ENCODE results near the gene PRLHR.
"Not testable (repeated sequence)": the region's sequence is repeated elsewhere in the genome, so short reads cannot be mapped to it uniquely, and the experiment has no call there.

PRLHR gene

DNA sequence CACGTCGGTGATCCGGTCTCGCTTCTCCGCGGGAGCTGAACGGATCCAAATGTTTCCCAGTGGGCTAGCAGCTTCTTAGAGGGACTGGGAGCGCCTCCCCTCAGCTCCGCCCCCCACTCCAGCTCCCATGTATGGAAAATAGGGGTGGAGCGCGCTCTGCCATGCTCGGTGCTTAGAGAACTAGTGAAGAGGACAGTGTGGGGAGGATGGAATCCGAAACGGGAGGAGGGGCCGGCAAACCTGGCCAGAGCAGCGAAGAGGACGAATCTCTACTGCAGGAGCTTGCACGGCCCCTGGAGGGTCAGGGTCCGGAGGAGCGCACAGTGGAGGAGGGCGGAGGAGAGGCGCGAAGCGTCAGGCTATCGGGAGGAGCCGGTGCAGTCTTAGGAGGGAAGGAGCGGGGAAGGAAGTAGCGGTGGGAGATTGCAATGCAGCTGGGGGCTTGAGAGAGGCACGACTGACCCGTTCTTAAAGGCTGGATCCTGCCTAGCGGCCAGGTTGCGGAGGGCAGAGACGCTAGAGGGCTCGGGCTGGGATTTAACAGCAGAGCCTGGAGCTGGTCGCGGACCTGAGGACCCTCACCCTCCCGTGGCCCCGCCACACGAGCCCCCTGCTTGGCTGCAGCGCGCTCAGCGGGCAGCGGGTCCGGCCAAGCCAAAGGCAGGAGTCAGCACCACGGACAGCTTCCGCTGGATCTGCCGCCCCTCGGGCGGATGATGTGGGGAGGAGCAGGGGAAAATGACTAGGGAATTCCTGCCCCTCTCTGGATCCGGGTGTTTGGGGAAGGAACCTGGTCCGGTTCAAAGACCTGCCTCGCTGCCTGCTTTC is at the start of gene PRLHR:
PRLHR (minus strand) TSS at position 51 of the 828 bp plus-strand sequence. CDS start 404 bp downstream, outside the sequence.
- DNase-seq (ENCODE audit: low spot score): no peak

DNA sequence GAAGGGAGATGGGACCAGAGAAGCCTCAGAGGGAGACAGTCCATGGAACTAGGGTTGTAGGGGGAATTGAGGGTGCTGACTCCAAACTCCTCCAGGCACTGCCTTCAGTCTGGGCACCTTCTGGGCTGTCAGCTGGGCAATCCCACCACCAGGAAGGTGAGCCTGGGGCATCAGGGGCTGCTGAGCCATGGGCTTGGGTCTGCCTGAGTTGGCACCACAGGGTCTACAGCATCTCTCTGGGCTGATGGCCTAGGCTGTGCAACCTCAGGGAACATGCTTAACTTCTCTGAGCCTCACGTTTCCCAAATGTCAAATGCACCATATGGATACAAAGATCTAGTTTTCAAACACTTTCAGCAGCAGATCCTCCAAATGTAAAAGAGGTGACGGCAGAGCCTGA is 46.8 kb upstream of the PRLHR start:
- no peak for DNase-seq (ENCODE audit: low spot score)

DNA sequence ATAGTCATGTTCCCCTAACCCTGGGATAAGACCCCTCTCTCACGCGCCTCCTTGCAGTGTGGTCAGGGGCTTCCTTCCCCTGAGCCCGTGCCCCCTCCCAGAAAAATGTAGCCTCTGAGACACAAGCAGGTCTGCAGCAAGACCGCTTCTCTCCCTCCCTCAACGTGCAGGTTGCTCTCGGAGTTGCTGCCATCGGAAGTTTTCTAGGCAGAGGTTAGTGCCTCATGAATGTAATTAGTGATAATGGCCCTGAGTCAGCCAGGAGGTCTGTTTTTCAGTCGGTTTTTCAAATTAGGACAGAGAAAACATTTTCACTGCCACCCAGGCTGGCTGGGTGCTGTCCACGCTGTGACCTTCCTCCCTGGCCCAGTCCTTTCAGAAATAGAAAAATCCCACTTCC is 43.2 kb upstream of the PRLHR start:
- DNase-seq (ENCODE audit: low spot score): no peak

DNA sequence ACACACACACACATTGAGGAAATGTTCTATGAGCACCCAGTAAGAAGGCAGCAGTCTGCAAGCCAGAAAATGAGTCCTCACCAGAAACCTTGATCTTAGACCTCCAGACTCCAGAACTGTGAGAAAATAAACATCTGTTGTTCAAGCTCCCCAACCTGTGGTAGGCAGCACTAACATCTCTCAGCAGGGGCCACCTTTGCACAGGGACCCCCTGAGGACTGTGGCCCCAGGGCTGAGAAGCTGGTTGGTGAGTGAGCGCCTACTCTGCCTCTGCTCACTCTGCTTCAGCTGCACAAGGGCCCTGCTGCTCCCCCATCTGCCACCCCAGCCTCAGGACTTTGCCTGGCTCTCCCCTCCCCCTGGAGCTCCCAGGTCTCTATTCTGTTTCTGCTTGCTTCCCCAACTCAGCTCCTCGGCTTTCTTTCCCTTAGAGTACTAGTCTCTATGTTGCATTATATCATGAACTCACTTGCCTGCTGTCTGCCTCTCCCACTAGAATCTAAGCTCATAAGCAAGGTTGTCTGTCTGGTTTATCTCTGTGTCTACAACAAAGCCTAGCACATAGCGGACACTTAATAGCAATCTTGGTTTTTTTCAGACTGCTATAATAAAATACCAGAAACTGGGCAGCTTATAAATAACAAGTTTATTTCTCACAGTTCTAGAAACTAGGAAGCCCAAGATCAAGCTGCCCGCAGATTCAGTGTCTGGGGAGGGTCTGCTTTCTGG is 40.4 kb upstream of the PRLHR start:
- no peak for DNase-seq (ENCODE audit: low spot score)

DNA sequence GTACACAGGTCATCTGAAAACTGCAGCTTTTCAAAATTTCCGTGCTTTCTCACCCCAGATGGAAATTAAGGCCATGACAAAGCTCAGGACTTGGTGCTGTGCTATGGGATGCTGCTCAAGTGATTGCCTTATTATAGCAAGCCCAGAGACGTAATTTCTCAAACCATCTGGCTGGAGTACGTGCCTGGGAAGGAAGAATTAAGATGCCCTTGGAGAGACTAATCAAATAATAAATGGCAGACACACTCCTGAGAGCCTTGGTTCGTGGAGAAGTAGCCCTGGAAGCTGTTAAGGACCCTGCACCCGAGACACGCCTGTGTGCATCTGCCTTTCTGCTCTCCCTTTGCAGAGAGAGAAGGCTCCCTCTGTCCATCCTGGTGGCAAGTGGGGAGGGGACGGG is 38.3 kb upstream of the PRLHR start:
- no peak for DNase-seq (ENCODE audit: low spot score)

DNA sequence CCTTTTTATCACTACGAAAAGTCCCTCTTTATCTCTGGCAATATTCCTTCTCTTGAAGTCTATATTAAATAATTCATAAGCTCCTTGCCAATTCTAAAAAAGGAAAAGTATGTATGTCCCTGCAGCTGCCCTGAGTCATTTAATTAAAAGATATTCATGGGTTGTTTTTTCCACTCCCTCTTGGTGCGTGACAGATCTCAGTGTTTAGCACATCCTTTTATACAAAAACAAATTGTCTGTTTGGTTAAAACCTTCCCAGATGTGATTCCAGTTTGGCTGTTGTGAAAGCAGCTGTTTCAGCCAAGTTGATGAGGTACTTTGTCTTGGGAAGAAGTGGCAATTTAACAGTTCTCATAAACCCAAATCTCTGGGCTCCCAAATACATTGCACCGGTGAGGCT is 33.8 kb upstream of the PRLHR start:
- no peak for DNase-seq (ENCODE audit: low spot score)

DNA sequence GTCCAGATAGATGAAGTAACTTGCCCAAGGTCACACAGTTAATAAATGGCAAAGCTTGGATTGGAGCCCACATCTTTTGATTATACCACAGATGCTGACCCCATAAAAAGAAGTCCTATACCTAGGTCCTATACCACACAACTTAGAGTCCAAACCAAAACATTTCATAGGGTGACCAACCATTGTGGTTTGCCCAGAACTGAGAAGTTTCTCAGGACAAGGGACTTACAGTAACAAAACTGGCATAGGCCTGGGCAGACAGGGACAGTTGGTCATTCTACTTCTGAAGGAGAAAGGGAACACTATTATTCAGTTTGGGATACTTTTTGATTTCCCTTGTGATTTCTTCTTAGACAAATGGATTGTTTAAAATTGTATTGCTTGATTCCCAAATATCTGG is 32.9 kb upstream of the PRLHR start:
- no peak for DNase-seq (ENCODE audit: low spot score)

DNA sequence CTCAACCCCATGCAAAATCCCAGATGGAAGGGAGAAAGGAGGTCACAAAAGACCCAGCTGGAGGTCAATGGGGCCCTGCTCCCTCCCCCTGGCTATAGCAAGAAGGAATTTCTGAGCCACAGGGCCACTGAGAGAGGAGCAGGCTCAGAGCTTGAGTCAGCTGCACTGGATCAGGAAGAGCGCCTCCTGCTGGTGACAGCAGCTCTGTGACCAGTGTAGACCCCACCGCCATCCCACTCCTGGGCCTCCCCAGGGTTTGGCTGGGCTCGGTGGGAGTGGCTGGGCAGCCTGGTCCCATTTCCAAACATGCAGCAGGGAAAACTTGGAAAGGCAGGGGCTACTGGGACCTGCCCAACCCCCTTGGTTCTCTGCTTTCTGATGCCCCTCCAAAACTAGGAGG is 31.5 kb upstream of the PRLHR start:
- peak; percentile 9 for DNase-seq (ENCODE audit: low spot score)

DNA sequence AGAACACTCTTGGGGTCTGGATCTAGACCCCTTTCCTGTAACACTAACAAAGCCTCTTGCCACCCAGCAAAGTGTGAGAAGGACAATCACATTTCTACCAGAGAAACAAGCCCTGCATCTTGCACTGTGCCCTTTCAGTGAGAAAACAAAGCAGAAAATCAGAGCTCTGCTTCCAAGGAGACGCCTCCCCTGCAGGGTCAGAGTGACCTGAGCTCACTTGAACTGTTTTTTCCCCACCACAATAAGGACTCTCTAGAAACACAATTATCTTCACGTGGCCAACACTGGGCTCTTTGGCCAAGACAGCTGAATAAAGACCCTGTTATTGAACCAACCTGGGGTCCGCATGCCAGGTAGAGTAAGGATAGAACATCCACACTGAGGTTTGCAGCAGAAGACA is 30.1 kb upstream of the PRLHR start:
- DNase-seq (ENCODE audit: low spot score): no peak

DNA sequence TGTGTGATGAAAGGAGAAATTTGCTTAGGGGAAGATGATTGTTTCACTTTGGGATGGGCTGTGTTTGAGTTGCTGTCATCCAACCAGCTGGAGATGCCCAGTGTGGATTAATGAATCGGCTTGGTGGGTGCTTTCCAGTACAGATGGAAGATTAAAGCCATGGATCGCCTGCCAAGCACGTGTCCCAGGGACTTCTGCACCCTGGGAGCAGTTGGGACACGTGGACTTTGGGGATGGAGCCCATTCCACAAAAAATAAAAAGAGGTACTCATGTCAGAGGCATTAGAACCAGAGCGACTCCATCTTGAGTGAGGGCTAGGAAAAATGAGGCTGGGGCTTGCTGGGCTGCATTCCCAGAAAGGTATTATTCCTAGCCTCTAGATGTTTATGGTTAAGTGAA is 29.3 kb upstream of the PRLHR start:
- no peak for DNase-seq (ENCODE audit: low spot score)

DNA sequence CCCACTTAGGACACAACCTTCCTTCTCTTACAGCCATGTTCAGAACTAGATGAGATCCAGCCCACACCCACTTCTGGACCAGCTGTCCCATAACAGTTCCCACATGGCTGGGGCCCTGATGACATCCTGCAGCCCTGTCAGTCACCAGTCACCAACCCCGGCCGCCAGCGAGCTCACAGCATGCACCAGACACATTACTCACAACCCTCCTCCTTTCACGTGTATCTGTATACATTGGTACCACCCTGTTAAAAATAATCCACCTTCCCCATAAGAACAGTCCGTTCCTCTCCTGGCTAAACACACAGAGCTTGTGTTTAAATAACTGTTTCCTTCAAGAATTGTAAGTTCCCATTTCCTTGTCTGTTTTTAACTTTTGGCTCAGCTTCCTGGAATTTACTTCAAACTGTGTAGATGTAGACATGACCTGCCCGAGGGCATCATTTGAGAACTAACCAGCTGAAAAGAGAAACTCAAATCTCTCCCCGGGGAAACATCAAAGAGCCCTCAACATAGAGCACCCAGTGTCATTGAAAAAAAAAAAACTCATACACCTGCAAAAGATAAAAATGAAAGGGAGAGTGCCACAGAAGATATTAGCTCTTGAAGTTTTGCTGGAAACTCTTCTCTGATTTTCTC is 26.0 kb upstream of the PRLHR start:
- no peak for DNase-seq (ENCODE audit: low spot score)

DNA sequence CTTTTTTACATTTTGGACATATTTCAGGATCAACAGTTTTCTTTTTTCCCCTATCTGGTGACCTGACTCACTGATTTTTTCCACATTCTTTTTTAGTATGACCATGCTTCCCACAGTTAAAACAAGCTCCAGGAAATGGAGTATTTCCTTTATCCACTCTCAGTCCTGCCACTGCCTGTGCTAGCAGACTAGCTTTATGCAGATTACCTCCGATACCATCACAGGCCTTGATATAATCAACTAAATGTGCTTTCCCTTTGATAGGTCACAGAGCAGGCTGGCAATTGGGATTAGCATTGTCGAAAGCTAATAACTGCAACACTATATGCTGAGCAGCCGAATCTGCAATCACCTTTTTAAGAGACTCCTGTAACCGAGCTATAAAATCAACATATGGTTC is 18.4 kb upstream of the PRLHR start:
- not testable (repeated sequence) for DNase-seq (ENCODE audit: low spot score)

DNA sequence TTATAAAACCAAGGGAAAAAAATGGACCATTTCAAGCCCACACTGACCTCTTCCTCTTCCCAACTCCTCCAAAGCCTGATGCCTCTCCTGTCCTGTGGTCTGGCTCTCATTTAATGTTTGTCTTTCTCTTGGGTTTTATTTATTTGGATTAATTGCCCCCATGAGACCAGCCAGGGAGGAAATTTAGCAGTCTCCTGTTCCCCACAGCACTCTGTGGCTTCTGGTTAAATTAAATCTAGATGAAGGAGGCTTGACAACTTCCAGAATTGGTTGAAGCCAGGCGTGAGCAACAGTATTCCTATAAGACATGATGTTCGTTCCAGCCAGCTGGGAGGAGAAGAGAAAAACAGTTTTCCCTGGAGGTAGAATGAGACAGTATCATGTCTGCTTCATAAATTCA is 15.1 kb upstream of the PRLHR start:
- no peak for DNase-seq (ENCODE audit: low spot score)

DNA sequence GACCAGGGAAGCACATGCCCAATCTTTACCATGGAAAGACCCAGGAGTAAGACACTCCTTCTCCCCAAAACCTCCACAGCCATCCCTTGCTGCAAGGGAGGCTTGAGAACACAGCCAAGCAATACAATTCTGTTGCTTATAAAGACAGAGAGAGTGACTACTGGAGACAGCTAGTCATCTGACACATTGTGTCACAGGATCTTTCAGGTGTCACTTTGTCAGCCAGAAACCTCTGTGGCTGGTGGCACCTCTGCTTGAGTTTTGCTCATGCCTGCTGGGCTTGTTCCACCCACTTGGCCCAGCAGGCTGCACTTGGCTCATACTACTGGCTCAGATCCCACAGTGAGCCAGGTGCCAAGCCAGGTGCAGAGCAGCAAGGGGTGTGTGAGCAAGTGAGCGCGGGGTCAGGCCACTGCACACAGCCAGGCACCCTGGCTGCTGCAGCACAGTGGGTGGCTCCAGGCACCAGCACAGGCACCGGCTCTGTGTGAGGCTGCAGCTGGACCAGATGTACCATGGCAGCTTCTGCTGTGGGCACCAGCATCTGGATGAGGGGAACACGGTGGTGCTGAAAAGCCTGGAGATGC is 12.4 kb upstream of the PRLHR start:
- DNase-seq (ENCODE audit: low spot score): no peak

DNA sequence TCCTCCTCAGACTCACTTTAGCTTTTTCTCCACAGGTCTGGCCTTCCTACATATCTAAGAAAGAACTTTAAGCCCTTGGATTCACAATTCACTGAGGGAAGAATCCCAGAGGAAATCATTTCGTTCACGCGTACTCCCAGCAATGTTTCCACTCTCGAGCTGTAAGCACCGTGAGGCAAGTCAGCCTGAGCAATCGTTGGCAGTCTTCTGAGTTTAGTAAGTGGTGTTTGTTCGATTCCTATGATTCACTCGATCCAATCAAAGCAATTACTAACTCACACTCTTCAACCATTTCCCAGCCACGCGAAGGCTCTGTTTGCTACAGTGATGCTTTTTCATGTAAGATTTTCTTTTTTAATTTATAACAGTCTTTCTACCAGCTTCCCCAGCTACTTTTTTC is 10.2 kb upstream of the PRLHR start:
- DNase-seq (ENCODE audit: low spot score): no peak

DNA sequence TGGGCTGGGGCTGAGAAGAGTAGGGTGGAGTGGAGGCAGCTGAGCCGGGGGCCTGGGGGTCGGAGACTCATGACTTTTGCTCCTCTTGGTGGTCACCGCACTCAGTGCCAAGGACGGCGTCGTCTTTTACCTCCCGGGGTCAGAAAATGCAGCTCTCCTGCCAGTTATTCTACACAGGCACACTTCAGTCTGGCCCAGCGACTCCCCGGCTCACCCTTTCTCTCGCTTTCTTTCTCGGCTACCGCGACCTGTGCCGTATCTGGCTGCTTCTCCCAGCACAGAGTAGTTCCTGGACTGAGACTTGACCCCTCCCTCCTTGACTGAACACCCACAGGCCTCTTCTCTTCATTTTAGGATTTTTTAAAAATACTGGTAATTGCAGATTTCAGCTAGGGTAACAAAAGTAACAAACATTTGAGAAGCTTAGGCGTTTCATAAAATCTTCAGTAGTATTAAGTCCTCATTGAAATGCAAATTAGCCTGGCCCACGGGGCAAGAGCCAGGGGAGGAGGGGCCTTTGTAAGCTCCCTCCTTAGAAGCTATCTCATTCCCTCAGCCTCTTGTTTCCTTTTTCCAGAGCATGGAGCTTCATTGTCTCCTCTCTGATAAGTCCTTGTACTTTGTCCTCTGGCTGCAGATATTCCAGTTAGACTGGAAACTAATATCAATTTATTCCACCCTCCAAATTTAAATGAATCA is 1.1 kb upstream of the PRLHR start:
- DNase-seq (ENCODE audit: low spot score): no peak

DNA sequence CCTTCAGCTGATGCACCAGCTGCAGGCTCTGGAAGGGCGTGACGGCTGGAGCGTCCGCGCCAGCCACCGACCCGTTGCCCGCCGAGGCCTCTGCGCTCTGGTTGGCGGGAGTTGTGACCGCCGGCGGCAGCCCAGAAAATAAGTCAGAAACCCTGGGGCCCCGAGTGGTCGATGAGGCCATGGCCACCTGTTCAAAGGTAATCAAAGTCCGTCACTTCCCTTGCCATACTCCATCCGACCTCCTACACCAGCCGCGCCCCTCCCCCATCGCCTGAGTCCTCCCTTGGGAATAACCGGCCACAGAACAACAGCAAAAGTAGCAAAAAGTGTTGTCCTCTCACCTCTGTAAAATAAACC is 406 bp downstream of the PRLHR start:
- DNase-seq (ENCODE audit: low spot score): no peak

DNA sequence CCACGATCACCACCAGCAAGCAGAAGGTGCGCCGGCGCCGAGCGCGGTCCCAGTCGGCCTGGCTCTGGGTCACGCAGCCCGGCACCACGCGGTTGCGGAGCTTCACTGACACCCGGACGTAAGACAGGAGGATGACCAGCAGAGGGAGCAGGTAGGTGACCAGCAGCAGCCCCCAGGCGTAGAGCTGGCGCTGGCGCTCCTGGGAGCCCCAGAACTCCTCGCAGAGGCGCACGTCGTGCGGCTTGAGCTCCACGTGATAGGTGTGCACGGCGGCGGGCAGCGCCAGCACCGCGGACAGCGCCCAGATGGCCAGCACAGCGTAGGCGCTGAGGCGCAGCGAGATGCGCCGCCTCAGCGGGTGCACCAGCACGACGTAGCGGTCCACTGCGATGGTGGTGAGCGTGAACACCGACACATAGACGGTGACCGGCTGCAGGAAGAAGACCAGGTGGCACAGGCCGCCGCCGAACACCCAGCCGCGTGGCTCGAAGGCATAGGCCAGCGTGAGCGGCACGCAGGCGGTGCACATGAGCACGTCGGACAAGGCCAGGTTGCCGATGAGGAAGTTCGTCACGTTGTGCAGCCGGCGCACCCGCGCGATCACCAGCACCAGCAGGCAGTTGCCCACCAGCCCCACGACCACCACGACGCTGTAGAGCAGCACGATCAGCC is 920 bp downstream of the PRLHR start:
- DNase-seq (ENCODE audit: low spot score): peak; percentile 21

DNA sequence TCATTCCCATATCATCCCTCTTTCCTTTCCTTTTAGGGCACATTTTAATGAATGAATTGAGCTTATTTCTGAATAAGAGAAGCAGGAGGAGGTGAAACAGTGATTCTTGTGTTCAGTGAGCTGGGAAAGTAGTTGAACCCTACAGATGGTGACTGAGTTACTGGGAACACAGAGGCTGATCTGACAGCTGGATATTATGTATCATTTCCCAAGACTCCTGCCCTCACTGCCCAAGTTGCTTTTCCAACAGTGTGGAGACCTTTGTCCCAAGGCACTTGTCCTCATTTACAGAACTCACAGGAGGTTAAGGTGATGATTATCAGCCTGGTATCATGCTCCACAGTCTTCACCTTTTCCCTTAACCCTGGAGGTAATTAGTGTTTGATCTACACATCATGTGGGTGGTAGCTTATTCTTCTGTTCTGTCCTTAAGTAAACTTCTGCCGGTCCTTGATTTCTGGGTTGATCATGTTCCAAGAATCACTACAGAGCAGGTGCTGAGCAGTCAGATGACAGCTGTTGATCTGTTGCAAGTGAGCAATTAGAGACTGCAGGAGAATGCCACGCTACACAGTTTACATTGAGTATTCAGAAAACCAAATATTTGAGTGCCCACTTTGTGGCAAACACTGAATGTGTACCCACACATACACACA is 2.6 kb downstream of the PRLHR start:
- DNase-seq (ENCODE audit: low spot score): no peak

DNA sequence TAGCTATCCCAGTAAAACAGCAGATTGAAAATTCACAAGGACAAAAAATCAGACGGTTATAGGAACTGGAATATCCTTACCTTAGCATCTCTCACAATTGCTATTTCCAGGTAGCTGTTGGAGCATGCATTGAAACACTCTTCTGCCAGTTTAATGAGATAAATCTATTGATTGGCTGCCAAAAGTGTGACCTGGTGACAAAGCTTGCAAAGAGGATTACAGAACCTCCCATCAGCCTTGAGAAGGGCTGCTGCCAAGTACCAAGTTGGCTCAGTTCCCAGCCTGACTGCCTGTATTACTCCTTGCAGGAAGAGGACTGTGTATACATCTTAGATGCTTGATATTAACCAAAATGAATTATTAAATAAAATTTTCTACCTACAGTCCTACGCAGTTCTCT is 5.1 kb downstream of the PRLHR start:
- peak; percentile 6 for DNase-seq (ENCODE audit: low spot score)

Measured in hematopoietic multipotent progenitor cell treated with erythropoietin and hydrocortisone succinate and interleukin-3 and kit ligand, for 15 days (in vitro differentiated cells).